Smooth muscle cell (in vitro differentiated cells): ENCODE measurements around the gene ANKAR. TPM values are rescaled to one million over a fixed set of nuclear protein-coding genes. Genes with fewer than 3 reads are reported as not detected.
"Not testable (repeated sequence)": the region's sequence is repeated elsewhere in the genome, so short reads cannot be mapped to it uniquely, and the experiment has no call there.

Experiments used
- DNase-seq: peaks from one replicate; lab custom pipeline; 2025; ENCODE audit not compliant: unreplicated experiment; lab: John Stamatoyannopoulos, UW
- H2AFZ ChIP-seq: fragments of 200-600 bp; sonication (generic); 2 replicates; pipeline ENCODE4 v1.6.0; 2016; ENCODE audit warnings: antibody characterized with exemption, low read depth, mild to moderate bottlenecking
- H3F3A ChIP-seq: fragments of 200-600 bp; sonication (generic); 2 replicates; pipeline ENCODE4 v1.6.0; 2017; ENCODE audit warnings: antibody characterized with exemption, low read depth
- H3K27ac ChIP-seq: fragments of 200-600 bp; sonication (generic); 2 replicates; pipeline ENCODE4 v1.5.1; 2016; ENCODE audit warnings: low read depth, mild to moderate bottlenecking
- H3K27me3 ChIP-seq: fragments of 200-600 bp; sonication (generic); 2 replicates; pipeline ENCODE4 v1.6.1; 2016; ENCODE audit warnings: low read depth, mild to moderate bottlenecking
- H3K36me3 ChIP-seq: fragments of 200-600 bp; sonication (generic); 2 replicates; pipeline ENCODE4 v1.5.1; 2016; ENCODE audit warnings: low read depth
- H3K4me1 ChIP-seq: fragments of 200-600 bp; sonication (generic); 2 replicates; pipeline ENCODE4 v1.5.1; 2016; ENCODE audit warnings: low read depth
- H3K4me2 ChIP-seq: fragments of 200-600 bp; sonication (generic); 2 replicates; pipeline ENCODE4 v1.6.0; 2016; ENCODE audit warnings: mild to moderate bottlenecking
- H3K4me3 ChIP-seq: fragments of 200-600 bp; sonication (generic); 2 replicates; pipeline ENCODE4 v1.5.1; 2016; ENCODE audit warnings: mild to moderate bottlenecking
- H3K79me2 ChIP-seq: fragments of 200-600 bp; sonication (generic); 2 replicates; pipeline ENCODE4 v1.6.0; 2016; ENCODE audit warnings: low read depth, mild to moderate bottlenecking
- H3K9ac ChIP-seq: fragments of 200-600 bp; sonication (generic); 2 replicates; pipeline ENCODE4 v1.6.0; 2016; ENCODE audit warnings: low read depth
- H3K9me3 ChIP-seq: fragments of 200-600 bp; sonication (generic); replicated peaks from 2 replicates; pipeline ENCODE4 v1.5.1; 2016; ENCODE audit warnings: low read depth
- H4K20me1 ChIP-seq: fragments of 200-600 bp; sonication (generic); 2 replicates; pipeline ENCODE4 v1.6.0; 2016; ENCODE audit warnings: low read depth
- CTCF ChIP-seq: fragments of 200-600 bp; sonication (generic); IDR thresholded peaks from 2 replicates; pipeline ENCODE4 v1.5.1; 2017; ENCODE audit warnings: borderline replicate concordance, mild to moderate bottlenecking, antibody characterized with exemption; ENCODE audit not compliant: insufficient read depth, poor library complexity, severe bottlenecking
- WGBS: methylation state at CpG from one replicate; pipeline ENCODE4 v1.1.7; 2016; ENCODE audit warnings: low lambda C conversion rate; 5-methylcytosine and 5-hydroxymethylcytosine counted together
- polyA plus RNA-seq: library from polyadenylated mRNA; unstranded; fragments of >200 nt; fragmentation: Nextera tagmentation; extraction: Ambion mirVana; gene quantifications from 2 replicates; pipeline ENCODE4 v1.2.1, GENCODE V29; 2016
- total RNA-seq: library from RNA; depleted of rRNA; stranded (reverse); fragments of >200 nt; gene quantifications from 2 replicates; pipeline ENCODE4 v1.2.3, GENCODE V29; 2014

The ANKAR gene
- total and polyA plus RNA-seq, 2 experiments from 2014 or later, result 0.89 to 17.1 TPM

- WGBS, result 23% methylated on average over 4 of the region's 4 CpGs
- H2AFZ ChIP-seq, result no peak overlapping the region
- peaks cover 8% of the 10 kb centered on the region for H3F3A ChIP-seq
- no peak overlapping the region for H3K4me2 ChIP-seq
- no peak overlapping the region for H3K4me3 ChIP-seq
- H3K27me3 ChIP-seq, result no peaks in the 10 kb centered on the region
- peaks cover 14% of the 10 kb centered on the region for H3K4me1 ChIP-seq
- no peaks in the 10 kb centered on the region for H4K20me1 ChIP-seq
- no peak overlapping the region for H3K27ac ChIP-seq
- H3K79me2 ChIP-seq, result peaks cover 37% of the 10 kb centered on the region
- no peaks in the 10 kb centered on the region for H3K36me3 ChIP-seq
- no peak for TF ChIP-seq CTCF
- H3K9ac ChIP-seq, result no peak overlapping the region
- DNase-seq, result no peak
- H3K9me3 ChIP-seq, result no peaks in the 10 kb centered on the region
Measured at GRCh38 chr2:189660803-189661147, 13.7 kb upstream of the ANKAR start.

GRCh38 chr2:189661148-189661956 is 13.1 kb upstream of the ANKAR start, which contains the start of gene ASNSD1:
TSS of gene ASNSD1 (plus strand) at chr2:189661459. CDS start at chr2:189666133, 4,674 bp downstream.
- peak within 1 kb of the TSS; percentile 96 for H3K9ac ChIP-seq
- no peaks in the 10 kb centered on the region for H4K20me1 ChIP-seq
- H3K4me1 ChIP-seq, result peaks cover 14% of the 10 kb centered on the region
- TF ChIP-seq CTCF, result peak; percentile 93
- peak within 1 kb of the TSS; percentile 94 for H3K4me2 ChIP-seq
- under 1% methylated on average over 46 of the region's 46 CpGs for WGBS
- H3K79me2 ChIP-seq, result peaks cover 37% of the 10 kb centered on the region
- peak; percentile 89 for DNase-seq
- H3K36me3 ChIP-seq, result no peaks in the 10 kb centered on the region
- H3K4me3 ChIP-seq, result peak within 1 kb of the TSS; percentile 84
- H2AFZ ChIP-seq, result peak within 1 kb of the TSS; percentile 95
- no peaks in the 10 kb centered on the region for H3K9me3 ChIP-seq
- no peaks in the 10 kb centered on the region for H3K27me3 ChIP-seq
- H3F3A ChIP-seq, result peaks cover 8% of the 10 kb centered on the region
- H3K27ac ChIP-seq, result peak within 1 kb of the TSS; percentile 63

- H3F3A ChIP-seq, result peaks cover 8% of the 10 kb centered on the region
- H3K4me3 ChIP-seq, result peak overlapping the region; percentile 84
- 18% methylated on average over 9 of the region's 9 CpGs for WGBS
- H3K36me3 ChIP-seq, result no peaks in the 10 kb centered on the region
- H4K20me1 ChIP-seq, result no peaks in the 10 kb centered on the region
- no peak for DNase-seq
- no peaks in the 10 kb centered on the region for H3K27me3 ChIP-seq
- H3K4me1 ChIP-seq, result peaks cover 14% of the 10 kb centered on the region
- H2AFZ ChIP-seq, result peak overlapping the region; percentile 95
- H3K9me3 ChIP-seq, result no peaks in the 10 kb centered on the region
- peak overlapping the region; percentile 94 for H3K4me2 ChIP-seq
- TF ChIP-seq CTCF, result no peak
- peaks cover 37% of the 10 kb centered on the region for H3K79me2 ChIP-seq
- peak overlapping the region; percentile 96 for H3K9ac ChIP-seq
- H3K27ac ChIP-seq, result peak overlapping the region; percentile 63
Measured at GRCh38 chr2:189661957-189662321, 12.5 kb upstream of the ANKAR start.

- Histone ChIP-seq H3K36me3 (peaks cover 6% of the 10 kb centered on the region), H2AFZ (no peak overlapping the region), H3K79me2 (peaks cover 39% of the 10 kb centered on the region), H3K9me3 (no peaks in the 10 kb centered on the region), H3K4me2 (peak overlapping the region; percentile 94), H3K9ac (peak overlapping the region; percentile 96), H3K4me1 (peaks cover 14% of the 10 kb centered on the region), H3K27ac (no peak overlapping the region), H3K4me3 (peak overlapping the region; percentile 84), H4K20me1 (no peaks in the 10 kb centered on the region), H3K27me3 (no peaks in the 10 kb centered on the region), H3F3A (peaks cover 4% of the 10 kb centered on the region)
- no peak for TF ChIP-seq CTCF
- WGBS, result 91% methylated on average over 5 of the region's 5 CpGs
- no peak for DNase-seq
Measured at GRCh38 chr2:189662669-189663226, 11.7 kb upstream of the ANKAR start.

GRCh38 chr2:189663319-189663718 is 11.2 kb upstream of the ANKAR start:
- not testable (repeated sequence) for H2AFZ ChIP-seq, H3F3A ChIP-seq, H4K20me1 ChIP-seq, H3K27me3 ChIP-seq, H3K36me3 ChIP-seq, H3K27ac ChIP-seq, H3K4me2 ChIP-seq, DNase-seq, H3K9ac ChIP-seq, H3K4me3 ChIP-seq, H3K9me3 ChIP-seq
- Histone ChIP-seq H3K4me1 (peaks cover 14% of the 10 kb centered on the region), H3K79me2 (peaks cover 39% of the 10 kb centered on the region)
- 99% methylated on average over 12 of the region's 12 CpGs for WGBS
